ENCODE measurements around the gene NGEF.

Gene NGEF

DNA sequence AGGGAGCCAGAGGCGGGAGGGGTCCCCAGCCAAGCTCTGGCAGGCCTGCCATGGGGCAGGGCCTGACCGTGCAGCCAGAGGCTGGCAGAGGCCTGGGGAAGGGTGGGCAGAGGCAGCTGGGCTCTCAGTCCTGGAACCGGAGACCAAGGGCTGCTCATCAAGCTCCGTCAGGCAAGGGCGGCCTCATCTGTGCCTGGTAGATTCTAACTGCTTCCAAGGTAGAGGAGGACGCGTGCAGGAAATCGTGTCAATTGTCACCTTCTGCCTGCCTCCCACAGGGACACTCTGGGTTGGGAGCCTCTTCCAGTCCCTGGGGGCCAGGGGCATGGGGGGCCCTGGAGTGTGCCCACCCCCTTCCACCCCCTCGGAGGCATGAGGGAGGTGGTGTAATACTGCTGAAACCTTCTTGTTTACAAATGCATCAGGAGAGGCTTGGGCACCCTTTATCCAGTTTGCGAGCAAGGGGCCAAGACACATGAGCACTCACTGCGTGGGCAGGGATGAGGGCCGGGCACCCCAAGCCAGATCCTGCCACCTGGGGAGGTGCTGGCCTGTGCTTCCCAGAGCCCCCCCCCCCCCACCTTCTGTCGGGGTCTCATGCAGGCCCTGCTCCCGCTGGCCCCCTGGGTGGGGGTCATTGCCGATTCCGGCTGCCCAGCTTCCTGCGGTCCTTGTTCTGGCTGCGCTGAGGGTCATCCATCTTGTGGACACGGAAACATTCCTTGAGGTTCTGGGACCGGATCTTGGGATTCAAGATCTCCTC is 134.0 kb downstream of the NGEF start:
- H3K4me2 ChIP-seq (ENCODE audit: low read length) = no peak overlapping the region
- H3K4me3 ChIP-seq (ENCODE audit: low read depth, low read length, poor library complexity, severe bottlenecking) = no peak overlapping the region
- TF ChIP-seq EZH2 (IDR thresholded peaks at IDR 0.05; ENCODE audit: borderline replicate concordance, low read length) = no peak
- no peaks in the 10 kb centered on the region for H3K9me3 ChIP-seq (ENCODE audit: low read length)
- H3K27me3 ChIP-seq (ENCODE audit: insufficient read depth, low read length) = no peaks in the 10 kb centered on the region; the same call in 1 of the 2 replicates
- no peaks in the 10 kb centered on the region for H3K9me2 ChIP-seq (ENCODE audit: low read depth, low read length)
- H2AFZ ChIP-seq (ENCODE audit: low read length) = no peak overlapping the region
- H3K36me3 ChIP-seq (ENCODE audit: insufficient read depth, low read length) = no peaks in the 10 kb centered on the region
- no peaks in the 10 kb centered on the region for H3K4me1 ChIP-seq (ENCODE audit: insufficient read depth, low read length, severe bottlenecking)
- no peaks in the 10 kb centered on the region for H3F3A ChIP-seq (ENCODE audit: insufficient read depth, low read length)
- H4K20me1 ChIP-seq (ENCODE audit: insufficient read depth, low read length) = no peaks in the 10 kb centered on the region
- no peaks in the 10 kb centered on the region for H3K79me2 ChIP-seq (ENCODE audit: insufficient read depth, low read length)
- H3K27ac ChIP-seq (ENCODE audit: low read depth, low read length, poor library complexity, severe bottlenecking) = no peak overlapping the region
- H3K9ac ChIP-seq (ENCODE audit: low read length) = no peak overlapping the region

DNA sequence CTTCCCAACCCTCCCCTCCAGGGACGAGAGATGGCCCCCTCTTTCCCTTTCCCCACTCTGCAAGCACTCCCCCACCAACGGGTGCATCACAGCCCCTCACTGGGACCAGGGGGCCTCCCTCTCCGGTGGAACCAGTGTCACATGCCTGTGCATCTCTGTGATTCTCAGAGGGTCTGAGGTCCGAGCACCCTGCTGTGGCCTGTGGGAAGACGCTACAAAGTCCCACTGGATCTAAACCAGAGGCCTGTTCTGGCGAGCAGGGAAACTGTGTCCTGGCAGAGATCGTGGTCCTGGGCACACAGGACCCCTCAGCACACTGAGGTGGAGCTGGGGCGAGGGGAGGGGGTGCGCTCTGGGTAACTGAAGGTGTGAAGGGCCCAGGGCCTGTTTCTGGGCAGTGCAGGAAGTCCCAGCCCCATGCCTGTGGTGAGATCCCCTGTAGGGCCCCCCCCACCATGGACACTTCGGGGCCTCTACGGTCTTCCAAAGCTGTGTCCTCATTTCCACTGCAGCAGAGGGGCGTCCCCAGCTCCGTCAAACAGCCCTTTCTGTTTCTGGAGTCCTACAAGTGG is 135.0 kb downstream of the NGEF start:
- H2AFZ ChIP-seq (ENCODE audit: low read length) = no peak overlapping the region
- H3F3A ChIP-seq (ENCODE audit: insufficient read depth, low read length) = no peaks in the 10 kb centered on the region
- H3K9me2 ChIP-seq (ENCODE audit: low read depth, low read length) = no peaks in the 10 kb centered on the region
- no peaks in the 10 kb centered on the region; the same call in 1 of the 2 replicates for H3K27me3 ChIP-seq (ENCODE audit: insufficient read depth, low read length)
- no peak overlapping the region for H3K4me3 ChIP-seq (ENCODE audit: low read depth, low read length, poor library complexity, severe bottlenecking)
- H3K9me3 ChIP-seq (ENCODE audit: low read length) = no peaks in the 10 kb centered on the region
- no peaks in the 10 kb centered on the region for H3K36me3 ChIP-seq (ENCODE audit: insufficient read depth, low read length)
- TF ChIP-seq, protein P1, sequence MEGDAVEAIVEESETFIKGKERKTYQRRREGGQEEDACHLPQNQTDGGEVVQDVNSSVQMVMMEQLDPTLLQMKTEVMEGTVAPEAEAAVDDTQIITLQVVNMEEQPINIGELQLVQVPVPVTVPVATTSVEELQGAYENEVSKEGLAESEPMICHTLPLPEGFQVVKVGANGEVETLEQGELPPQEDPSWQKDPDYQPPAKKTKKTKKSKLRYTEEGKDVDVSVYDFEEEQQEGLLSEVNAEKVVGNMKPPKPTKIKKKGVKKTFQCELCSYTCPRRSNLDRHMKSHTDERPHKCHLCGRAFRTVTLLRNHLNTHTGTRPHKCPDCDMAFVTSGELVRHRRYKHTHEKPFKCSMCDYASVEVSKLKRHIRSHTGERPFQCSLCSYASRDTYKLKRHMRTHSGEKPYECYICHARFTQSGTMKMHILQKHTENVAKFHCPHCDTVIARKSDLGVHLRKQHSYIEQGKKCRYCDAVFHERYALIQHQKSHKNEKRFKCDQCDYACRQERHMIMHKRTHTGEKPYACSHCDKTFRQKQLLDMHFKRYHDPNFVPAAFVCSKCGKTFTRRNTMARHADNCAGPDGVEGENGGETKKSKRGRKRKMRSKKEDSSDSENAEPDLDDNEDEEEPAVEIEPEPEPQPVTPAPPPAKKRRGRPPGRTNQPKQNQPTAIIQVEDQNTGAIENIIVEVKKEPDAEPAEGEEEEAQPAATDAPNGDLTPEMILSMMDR (IDR thresholded peaks at IDR 0.05; ENCODE audit: low read length) = no peak
- TF ChIP-seq EZH2 (IDR thresholded peaks at IDR 0.05; ENCODE audit: borderline replicate concordance, low read length) = no peak
- H3K27ac ChIP-seq (ENCODE audit: low read depth, low read length, poor library complexity, severe bottlenecking) = no peak overlapping the region
- H3K4me2 ChIP-seq (ENCODE audit: low read length) = no peak overlapping the region
- no peak overlapping the region for H3K9ac ChIP-seq (ENCODE audit: low read length)
- H3K79me2 ChIP-seq (ENCODE audit: insufficient read depth, low read length) = no peaks in the 10 kb centered on the region
- no peaks in the 10 kb centered on the region for H3K4me1 ChIP-seq (ENCODE audit: insufficient read depth, low read length, severe bottlenecking)
- no peaks in the 10 kb centered on the region for H4K20me1 ChIP-seq (ENCODE audit: insufficient read depth, low read length)

DNA sequence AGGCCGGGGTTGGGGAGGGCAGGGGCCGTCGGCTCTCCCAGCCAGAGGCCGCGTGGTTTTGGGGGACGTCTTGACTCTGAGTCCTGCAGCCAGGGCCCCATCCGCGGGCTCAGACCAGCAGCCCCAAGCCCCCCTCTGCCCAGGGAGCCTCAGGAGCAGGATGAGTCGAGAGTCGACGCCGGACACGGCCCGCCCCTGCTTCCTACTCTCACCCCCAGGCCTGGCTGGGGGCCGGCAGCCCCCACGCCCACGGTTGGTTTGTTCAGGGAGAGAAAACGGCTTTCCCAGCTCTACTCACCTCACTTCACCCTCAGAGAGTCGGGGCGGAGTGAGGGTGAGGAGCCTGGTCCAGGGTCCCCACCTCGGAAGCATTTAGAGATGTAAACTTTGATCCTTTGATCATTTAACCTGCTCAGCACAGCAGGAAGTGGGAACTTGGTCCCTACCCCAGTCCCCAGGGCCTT is 136.0 kb downstream of the NGEF start:
- no peak overlapping the region for H3K4me3 ChIP-seq (ENCODE audit: low read depth, low read length, poor library complexity, severe bottlenecking)
- H3K27me3 ChIP-seq (ENCODE audit: insufficient read depth, low read length) = no peaks in the 10 kb centered on the region; the same call in 1 of the 2 replicates
- no peaks in the 10 kb centered on the region for H4K20me1 ChIP-seq (ENCODE audit: insufficient read depth, low read length)
- H3F3A ChIP-seq (ENCODE audit: insufficient read depth, low read length) = no peaks in the 10 kb centered on the region
- no peak overlapping the region for H3K27ac ChIP-seq (ENCODE audit: low read depth, low read length, poor library complexity, severe bottlenecking)
- no peaks in the 10 kb centered on the region for H3K9me2 ChIP-seq (ENCODE audit: low read depth, low read length)
- TF ChIP-seq, protein P1 (IDR thresholded peaks at IDR 0.05; ENCODE audit: low read length) = no peak
- no peak for TF ChIP-seq EZH2 (IDR thresholded peaks at IDR 0.05; ENCODE audit: borderline replicate concordance, low read length)
- no peaks in the 10 kb centered on the region for H3K36me3 ChIP-seq (ENCODE audit: insufficient read depth, low read length)
- H3K9ac ChIP-seq (ENCODE audit: low read length) = no peak overlapping the region
- no peak overlapping the region for H2AFZ ChIP-seq (ENCODE audit: low read length)
- H3K9me3 ChIP-seq (ENCODE audit: low read length) = no peaks in the 10 kb centered on the region
- H3K79me2 ChIP-seq (ENCODE audit: insufficient read depth, low read length) = no peaks in the 10 kb centered on the region
- no peaks in the 10 kb centered on the region for H3K4me1 ChIP-seq (ENCODE audit: insufficient read depth, low read length, severe bottlenecking)
- peak overlapping the region; percentile 54 for H3K4me2 ChIP-seq (ENCODE audit: low read length)

Measured in OCI-LY1 (cell line).